ENCODE measurements around the gene DMRT2. TPM values are rescaled to one million over a fixed set of nuclear protein-coding genes. Genes with fewer than 3 reads are reported as not detected.

DMRT2 gene
- total RNA-seq, 1 donor from 2014 or later = 0.12 TPM

- peak; percentile 61 for ATAC-seq
- peak; percentile 48 for DNase-seq
- intact Hi-C loops (cut with micrococcal nuclease) = no loop called here
Observed at GRCh38 chr9:1044643-1045042, 5.5 kb upstream of the DMRT2 start.

GRCh38 chr9:1046639-1047572 is 3.3 kb upstream of the DMRT2 start:
- ATAC-seq = no peak
- DNase-seq = no peak
- intact Hi-C loops (cut with micrococcal nuclease) = no loop called here

GRCh38 chr9:1047591-1048230 is 2.4 kb upstream of the DMRT2 start:
- intact Hi-C loops (cut with micrococcal nuclease) = no loop called here
- ATAC-seq (no peak), DNase-seq (no peak)

GRCh38 chr9:1048231-1048619 is 1.9 kb upstream of the DMRT2 start:
- intact Hi-C loops (cut with micrococcal nuclease) = no loop called here
- no peak for DNase-seq

GRCh38 chr9:1048811-1049210 is 1.3 kb upstream of the DMRT2 start:
- ATAC-seq (no peak), DNase-seq (no peak)
- intact Hi-C loops (cut with micrococcal nuclease) = no loop called here

More at GRCh38 chr9:1048231-1048619, 1.9 kb upstream of the DMRT2 start:
- no peak for ATAC-seq

GRCh38 chr9:1049641-1050040 is 516 bp upstream of the DMRT2 start:
- DNase-seq (no peak), ATAC-seq (no peak)
- intact Hi-C loops (cut with micrococcal nuclease) = no loop called here

- no peak for ATAC-seq
- DNase-seq = no peak
- intact Hi-C loops (cut with micrococcal nuclease) = no loop called here
Observed at GRCh38 chr9:1051210-1051583, 1.0 kb downstream of the DMRT2 start.

GRCh38 chr9:1051584-1052275 is 1.6 kb downstream of the DMRT2 start:
- DNase-seq = peak; percentile 60
- intact Hi-C loops (cut with micrococcal nuclease) = no loop called here
- ATAC-seq = peak; percentile 42

- DNase-seq (no peak), ATAC-seq (no peak)
- intact Hi-C loops (cut with micrococcal nuclease) = no loop called here
Observed at GRCh38 chr9:1052365-1053281, 2.5 kb downstream of the DMRT2 start.

- intact Hi-C loops (cut with micrococcal nuclease) = no loop called here
- ATAC-seq = no peak
- no peak for DNase-seq
Observed at GRCh38 chr9:1053282-1053621, 3.1 kb downstream of the DMRT2 start.

- DNase-seq = no peak
- intact Hi-C loops (cut with micrococcal nuclease) = no loop called here
- ATAC-seq = no peak
Observed at GRCh38 chr9:1053986-1054425, 3.8 kb downstream of the DMRT2 start.

GRCh38 chr9:1055166-1055565 is 5.0 kb downstream of the DMRT2 start:
- intact Hi-C loops (cut with micrococcal nuclease) = no loop called here
- DNase-seq = no peak
- no peak for ATAC-seq

GRCh38 chr9:1057910-1058309 is 7.8 kb downstream of the DMRT2 start:
- intact Hi-C loops (cut with micrococcal nuclease) = no loop called here
- ATAC-seq = no peak
- DNase-seq = no peak

- no peak for DNase-seq
- intact Hi-C loops (cut with micrococcal nuclease) = no loop called here
- ATAC-seq = no peak
Observed at GRCh38 chr9:1058826-1059487, 8.8 kb downstream of the DMRT2 start.

- DNase-seq (no peak), ATAC-seq (no peak)
- intact Hi-C loops (cut with micrococcal nuclease) = no loop called here
Observed at GRCh38 chr9:1065130-1065529, 15.0 kb downstream of the DMRT2 start.

GRCh38 chr9:1070692-1071091 is 20.5 kb downstream of the DMRT2 start:
- intact Hi-C loops (cut with micrococcal nuclease) = no loop called here
- ATAC-seq (no peak), DNase-seq (no peak)

GRCh38 chr9:1071730-1072129 is 21.6 kb downstream of the DMRT2 start:
- DNase-seq (no peak), ATAC-seq (no peak)
- intact Hi-C loops (cut with micrococcal nuclease) = no loop called here

GRCh38 chr9:1073497-1073896 is 23.3 kb downstream of the DMRT2 start:
- DNase-seq (no peak), ATAC-seq (no peak)
- intact Hi-C loops (cut with micrococcal nuclease) = no loop called here

- no peak for DNase-seq
- intact Hi-C loops (cut with micrococcal nuclease) = no loop called here
- no peak for ATAC-seq
Observed at GRCh38 chr9:1077616-1078015, 27.5 kb downstream of the DMRT2 start.

All from left ventricle myocardium superior (tissue), 1 donor.